Keratinocyte (primary cell): Measurements from ENCODE around the gene LCN2. TPM values are rescaled to one million over a fixed set of nuclear protein-coding genes. Genes with fewer than 3 reads are reported as not detected.

Source experiments
- DNase-seq: peaks from one replicate; pipeline ENCODE4 v3.0.0-alpha.2; 2011; ENCODE audit warnings: low read depth, missing footprints, low spot score
- FAIRE-seq: peaks from 2 replicates; lab custom pipeline; 2011; peaks lifted over from hg19 to GRCh38; lab: Jason Lieb, UNC
- H2AFZ ChIP-seq: 2 replicates; pipeline ENCODE4 v1.6.0; 2012; ENCODE audit warnings: low read length, control low read depth, inconsistent platforms; ENCODE audit not compliant: control insufficient read depth
- H3K27ac ChIP-seq: 2 replicates; pipeline ENCODE4 v1.5.1; 2011; ENCODE audit warnings: low read length; ENCODE audit not compliant: control insufficient read depth, insufficient read depth
- H3K27me3 ChIP-seq: 3 replicates; pipeline ENCODE4 v1.6.0; 2011; ENCODE audit warnings: low read length; ENCODE audit not compliant: control insufficient read depth, insufficient read depth; ENCODE audit errors: extremely low read depth
- H3K36me3 ChIP-seq, 2 experiments: 2 replicates in 1 of 2; 3 replicates in 1 of 2; pipeline ENCODE4 v1.5.1; 2011; ENCODE audit warnings: low read length in 2 of 2, mild to moderate bottlenecking in 1 of 2; ENCODE audit not compliant: control insufficient read depth in 2 of 2, insufficient read depth in 2 of 2; ENCODE audit errors: extremely low read depth in 1 of 2
- H3K4me1 ChIP-seq: 3 replicates; pipeline ENCODE4 v1.5.1; 2011; ENCODE audit warnings: low read length; ENCODE audit not compliant: control insufficient read depth, insufficient read depth; ENCODE audit errors: extremely low read depth
- H3K4me2 ChIP-seq: 3 replicates; pipeline ENCODE4 v1.6.0; 2011; ENCODE audit warnings: low read depth, low read length; ENCODE audit not compliant: control insufficient read depth, insufficient read depth; ENCODE audit errors: extremely low read depth
- H3K4me3 ChIP-seq, 3 experiments: fragments of 200-600 bp in 1 of 3; sonication (generic) in 1 of 3; 2 replicates in 2 of 3; 3 replicates in 1 of 3; pipeline ENCODE4 v1.5.1; 2011 to 2016; ENCODE audit warnings: low read length in 3 of 3, mild to moderate bottlenecking in 3 of 3, control low read depth in 2 of 3, inconsistent platforms in 1 of 3, low read depth in 1 of 3, mixed read lengths in 1 of 3, mixed run types in 1 of 3, moderate library complexity in 1 of 3; ENCODE audit not compliant: control insufficient read depth in 2 of 3, insufficient read depth in 2 of 3; ENCODE audit errors: extremely low read depth in 1 of 3
- H3K79me2 ChIP-seq: 2 replicates; pipeline ENCODE4 v1.6.0; 2012; ENCODE audit warnings: low read length; ENCODE audit not compliant: control insufficient read depth, insufficient read depth
- H3K9ac ChIP-seq: 3 replicates; pipeline ENCODE4 v1.6.0; 2011; ENCODE audit warnings: low read length; ENCODE audit not compliant: control insufficient read depth, insufficient read depth; ENCODE audit errors: extremely low read depth
- H3K9me1 ChIP-seq: 3 replicates; pipeline ENCODE4 v1.6.0; 2011; ENCODE audit warnings: low read length; ENCODE audit not compliant: control insufficient read depth, insufficient read depth; ENCODE audit errors: extremely low read depth
- H3K9me3 ChIP-seq: 2 replicates; pipeline ENCODE4 v1.5.1; 2012; ENCODE audit warnings: low read depth, low read length; ENCODE audit not compliant: control insufficient read depth
- H4K20me1 ChIP-seq: 3 replicates; pipeline ENCODE4 v1.6.0; 2011; ENCODE audit warnings: low read length; ENCODE audit not compliant: control insufficient read depth, insufficient read depth; ENCODE audit errors: extremely low read depth
- EZH2 ChIP-seq: IDR thresholded peaks from one replicate; pipeline ENCODE4 v1.6.1; 2012; ENCODE audit warnings: inconsistent platforms, mild to moderate bottlenecking, low read length, moderate library complexity
- dilution Hi-C: fragments of 300-500 bp; cut with MboI; formaldehyde crosslinking; loops from one replicate; pipeline ENCODE4 v1.7.0; 2020; ENCODE audit warnings: low sequenced_read_pairs; ENCODE audit not compliant: extremely low pct_ligation_motif_present
- polyA plus RNA-seq, 5 experiments: library from polyadenylated mRNA; depleted of rRNA in 3 of 5; stranded (reverse) in 3 of 5; stranded (forward) in 1 of 5; unstranded in 1 of 5; fragments of >200 nt; gene quantifications; 1 replicate in 1 of 5; 2 replicates in 3 of 5; 3 replicates in 1 of 5; pipeline versions ENCODE4 v1.2.1 to v1.2.3, GENCODE V29; 2011 to 2012; ENCODE audit warnings: missing spikeins in 2 of 5, low read depth in 1 of 5, low replicate concordance in 1 of 5
- TF ChIP-seq, protein P1 (sequence below), 3 experiments: IDR thresholded peaks in 1 of 3; conservative IDR thresholded peaks in 1 of 3; optimal IDR thresholded peaks in 1 of 3; 2 replicates in 2 of 3; 3 replicates in 1 of 3; pipeline versions ENCODE3 to v1.5.1; 2011; ENCODE audit warnings: low read length in 3 of 3, mild to moderate bottlenecking in 3 of 3, moderate library complexity in 2 of 3, control low read depth in 1 of 3, inconsistent platforms in 1 of 3; ENCODE audit not compliant: insufficient read depth in 2 of 3; ENCODE audit errors: extremely low read depth in 1 of 3

The LCN2 gene
- polyA plus RNA-seq, 1 donor (not counting 4 experiments of a cell fraction or from before 2014, with no cell fraction given) = 28.9 TPM

DNA sequence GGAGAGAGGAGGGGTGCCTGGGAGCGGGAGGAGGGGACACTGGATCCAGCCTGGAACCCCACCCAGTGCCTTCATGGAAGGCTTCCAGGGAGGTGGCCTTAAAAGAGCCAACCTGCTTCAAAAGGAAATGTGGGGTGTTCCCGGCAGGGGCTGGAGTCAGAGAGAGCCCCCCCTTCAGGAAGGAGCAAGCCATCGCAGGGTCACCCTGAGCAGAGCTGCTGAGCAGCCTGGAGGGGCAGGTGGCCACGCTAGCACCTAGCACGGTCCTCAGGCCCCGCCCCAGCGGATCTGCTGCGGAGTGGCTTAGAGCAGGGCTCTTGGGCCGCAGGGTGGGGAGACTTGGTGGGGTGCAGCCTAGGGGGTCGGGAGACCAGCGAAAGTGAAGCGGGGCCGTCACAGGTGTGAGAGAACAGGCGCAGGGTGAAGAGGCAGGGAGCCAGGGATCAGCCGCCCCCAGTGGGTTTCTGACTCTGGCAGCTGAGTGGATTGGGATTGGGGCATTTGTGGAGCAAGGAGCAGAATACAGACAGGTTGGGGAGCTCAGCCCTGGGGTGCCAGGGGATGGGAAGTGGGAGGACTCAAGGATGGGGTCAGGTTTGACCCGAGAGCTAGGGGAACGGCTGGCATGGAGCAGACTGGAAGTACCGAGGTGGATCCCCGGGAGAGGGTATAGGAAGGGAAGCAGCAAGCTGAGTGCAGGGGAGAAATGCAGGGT is 1.5 kb downstream of the LCN2 start:
- dilution Hi-C loops = no loop called here
- Histone ChIP-seq H3K9me3 (no peaks in the 10 kb centered on the region), H3K27ac (no peak overlapping the region), H3K79me2 (no peaks in the 10 kb centered on the region), H3K4me1 (peaks cover 31% of the 10 kb centered on the region), H4K20me1 (no peaks in the 10 kb centered on the region), H3K27me3 (no peaks in the 10 kb centered on the region), H2AFZ (no peak overlapping the region), H3K4me3 (no peak overlapping the region), H3K9ac (no peak overlapping the region), H3K4me2 (no peak overlapping the region), H3K9me1 (no peaks in the 10 kb centered on the region), H3K36me3 (no peaks in the 10 kb centered on the region)
- TF ChIP-seq EZH2 = no peak
- TF ChIP-seq, protein P1, sequence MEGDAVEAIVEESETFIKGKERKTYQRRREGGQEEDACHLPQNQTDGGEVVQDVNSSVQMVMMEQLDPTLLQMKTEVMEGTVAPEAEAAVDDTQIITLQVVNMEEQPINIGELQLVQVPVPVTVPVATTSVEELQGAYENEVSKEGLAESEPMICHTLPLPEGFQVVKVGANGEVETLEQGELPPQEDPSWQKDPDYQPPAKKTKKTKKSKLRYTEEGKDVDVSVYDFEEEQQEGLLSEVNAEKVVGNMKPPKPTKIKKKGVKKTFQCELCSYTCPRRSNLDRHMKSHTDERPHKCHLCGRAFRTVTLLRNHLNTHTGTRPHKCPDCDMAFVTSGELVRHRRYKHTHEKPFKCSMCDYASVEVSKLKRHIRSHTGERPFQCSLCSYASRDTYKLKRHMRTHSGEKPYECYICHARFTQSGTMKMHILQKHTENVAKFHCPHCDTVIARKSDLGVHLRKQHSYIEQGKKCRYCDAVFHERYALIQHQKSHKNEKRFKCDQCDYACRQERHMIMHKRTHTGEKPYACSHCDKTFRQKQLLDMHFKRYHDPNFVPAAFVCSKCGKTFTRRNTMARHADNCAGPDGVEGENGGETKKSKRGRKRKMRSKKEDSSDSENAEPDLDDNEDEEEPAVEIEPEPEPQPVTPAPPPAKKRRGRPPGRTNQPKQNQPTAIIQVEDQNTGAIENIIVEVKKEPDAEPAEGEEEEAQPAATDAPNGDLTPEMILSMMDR (optimal IDR thresholded peaks at IDR 0.05 in 1 of 3, IDR thresholded peaks at IDR 0.05 in 1 of 3, conservative IDR thresholded peaks at IDR 0.05 in 1 of 3; ENCODE audit: extremely low read depth in 1 of 3, insufficient read depth in 2 of 3, low read length in 3 of 3) = peak in 2 of 3 experiments; percentile 34 to 38
- DNase-seq = no peak
- no peak for FAIRE-seq

DNA sequence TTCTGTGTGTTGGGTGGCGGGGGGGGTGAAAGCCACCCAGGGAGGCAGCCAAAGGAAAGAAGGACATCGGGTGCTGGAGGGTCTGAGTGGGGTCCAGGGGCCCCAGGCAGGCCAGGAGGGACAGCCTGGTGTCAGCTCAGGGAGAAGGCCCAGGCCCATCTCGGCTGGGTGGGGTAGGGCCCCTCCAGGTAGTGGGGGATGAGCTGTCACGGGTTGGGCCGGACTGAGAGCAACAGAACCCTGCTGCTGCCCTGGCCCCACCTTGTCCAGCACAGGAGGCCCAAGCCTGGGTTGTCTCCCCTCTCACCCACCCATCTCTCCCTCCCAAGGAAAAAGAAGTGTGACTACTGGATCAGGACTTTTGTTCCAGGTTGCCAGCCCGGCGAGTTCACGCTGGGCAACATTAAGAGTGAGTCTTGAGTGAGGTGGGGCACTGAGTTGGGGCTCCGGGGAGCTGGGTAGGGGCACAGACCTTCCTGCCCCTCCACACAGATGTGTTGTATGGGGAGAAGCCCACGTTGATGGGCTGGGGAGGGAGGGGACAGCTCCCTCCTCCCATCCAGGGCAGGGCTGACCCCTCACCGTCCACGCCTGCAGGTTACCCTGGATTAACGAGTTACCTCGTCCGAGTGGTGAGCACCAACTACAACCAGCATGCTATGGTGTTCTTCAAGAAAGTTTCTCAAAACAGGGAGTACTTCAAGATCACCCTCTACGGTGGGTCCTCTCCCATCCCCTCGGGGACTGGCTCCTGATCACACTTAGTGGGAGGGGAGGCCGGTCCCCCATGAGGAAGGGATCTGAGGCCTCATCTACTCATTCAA is 2.3 kb downstream of the LCN2 start:
- H3K4me1 ChIP-seq = peaks cover 24% of the 10 kb centered on the region
- no peaks in the 10 kb centered on the region for H3K27me3 ChIP-seq
- TF ChIP-seq, protein P1 (optimal IDR thresholded peaks at IDR 0.05 in 1 of 3, IDR thresholded peaks at IDR 0.05 in 1 of 3, conservative IDR thresholded peaks at IDR 0.05 in 1 of 3; ENCODE audit: extremely low read depth in 1 of 3, insufficient read depth in 2 of 3, low read length in 3 of 3) = no peak
- no peak for TF ChIP-seq EZH2
- no peaks in the 10 kb centered on the region for H3K9me1 ChIP-seq
- dilution Hi-C loops = no loop called here
- H3K4me3 ChIP-seq = no peak overlapping the region
- H3K36me3 ChIP-seq = no peaks in the 10 kb centered on the region
- no peaks in the 10 kb centered on the region for H3K9me3 ChIP-seq
- no peaks in the 10 kb centered on the region for H4K20me1 ChIP-seq
- FAIRE-seq = no peak
- no peak for DNase-seq
- H2AFZ ChIP-seq = no peak overlapping the region
- H3K4me2 ChIP-seq = no peak overlapping the region
- no peak overlapping the region for H3K27ac ChIP-seq
- H3K79me2 ChIP-seq = no peaks in the 10 kb centered on the region
- H3K9ac ChIP-seq = no peak overlapping the region
